Measurements from ENCODE around the gene RAD9A.

Gene RAD9A

GRCh38 chr11:67432655-67433349, 41.0 kb downstream of the RAD9A start:
- ChIA-PET POLR2A (interaction anchor here (0.7 to 1.3 kb wide), 2 partner anchors 10 to 43 kb away, joined by 3 to 6 read pairs; partner anchors contain the start of gene CORO1B), CTCF (interaction anchor here (0.6 kb wide), 1 partner anchor 80 kb away, joined by 3 read pairs; no protein-coding TSS in a partner anchor)
- H3K4me1 ChIP-seq (ENCODE audit: control insufficient read depth, insufficient read depth, low read length) = peaks cover 5% of the 10 kb centered on the region; the same call in 1 of the 2 replicates
- H3K36me3 ChIP-seq (ENCODE audit: control insufficient read depth in 2 of 2, insufficient read depth in 1 of 2, low read length in 2 of 2) = peaks cover 5 to 74% of the 10 kb centered on the region in 2 experiments; a peak in 2 of 3 replicates
- TF ChIP-seq OVOL3 (tag by site-specific recombination; IDR thresholded peaks at IDR 0.05) (no peak), ZNF596 (tag by site-specific recombination; IDR thresholded peaks at IDR 0.05) (no peak)
- no peak overlapping the region for H3K4me3 ChIP-seq (ENCODE audit: low read depth, low read length)
- no peaks in the 10 kb centered on the region for H3K9me3 ChIP-seq (ENCODE audit: control insufficient read depth, insufficient read depth, low read depth, low read length)
- H3K27ac ChIP-seq (ENCODE audit: extremely low read depth, low read depth, low read length) = no peak overlapping the region

DNA sequence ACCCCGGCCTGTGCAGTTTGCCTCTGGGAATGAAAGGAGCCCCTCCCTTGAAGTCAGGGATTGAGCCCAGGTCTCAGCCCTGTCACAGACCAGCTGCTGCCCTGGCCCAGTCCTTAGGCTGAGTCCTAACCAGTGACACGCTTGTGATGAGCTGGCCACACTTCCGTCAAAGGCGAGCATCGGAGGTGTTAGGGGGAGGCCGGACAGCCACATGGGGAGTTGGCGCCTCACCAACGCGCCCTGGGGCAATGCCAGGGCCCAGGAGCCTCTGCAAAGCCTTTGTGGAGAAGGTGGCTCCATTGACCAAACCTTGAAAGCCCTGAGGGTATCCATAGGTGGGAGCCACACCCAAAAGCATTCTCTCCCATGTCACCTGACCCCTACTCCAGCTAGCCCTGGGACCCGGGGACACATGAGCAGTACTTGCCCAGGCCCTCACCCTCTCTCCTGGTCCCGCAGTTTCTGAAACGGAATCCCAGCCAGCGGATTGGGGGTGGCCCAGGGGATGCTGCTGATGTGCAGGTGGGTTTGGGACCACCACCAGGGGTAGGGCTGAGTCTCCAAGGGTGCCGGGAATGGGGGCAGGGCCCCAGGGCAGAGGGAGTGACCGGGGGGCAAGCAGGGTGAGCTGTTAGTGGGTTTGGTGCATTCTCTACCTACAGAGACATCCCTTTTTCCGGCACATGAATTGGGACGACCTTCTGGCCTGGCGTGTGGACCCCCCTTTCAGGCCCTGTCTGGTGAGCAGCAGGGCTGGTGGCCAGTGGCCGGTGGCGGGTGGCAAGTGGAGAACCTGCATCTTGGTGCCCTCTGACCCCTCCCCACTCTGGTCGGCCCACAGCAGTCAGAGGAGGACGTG, 42.0 kb downstream of the RAD9A start:
- Histone ChIP-seq H3K4me3 (ENCODE audit: low read depth, low read length) (no peak overlapping the region), H3K36me3 (ENCODE audit: control insufficient read depth in 2 of 2, insufficient read depth in 1 of 2, low read length in 2 of 2) (peaks cover 5 to 84% of the 10 kb centered on the region in 2 experiments; a peak in 2 of 3 replicates), H3K4me1 (ENCODE audit: control insufficient read depth, insufficient read depth, low read length) (peaks cover 5% of the 10 kb centered on the region; the same call in 1 of the 2 replicates), H3K27ac (ENCODE audit: extremely low read depth, low read depth, low read length) (no peak overlapping the region), H3K9me3 (ENCODE audit: control insufficient read depth, insufficient read depth, low read depth, low read length) (no peaks in the 10 kb centered on the region)
- CTCF ChIA-PET = interaction anchor here (0.6 kb wide), 1 partner anchor 81 kb away, joined by 3 read pairs; no protein-coding TSS in a partner anchor
- TF ChIP-seq KLF9 (tag by site-specific recombination; IDR thresholded peaks at IDR 0.05; ENCODE audit: low read depth) = no peak
- no peak for TF ChIP-seq ZBTB20 (tag by site-specific recombination; IDR thresholded peaks at IDR 0.05)
- no peak for TF ChIP-seq ZNF792 (tag by site-specific recombination; IDR thresholded peaks at IDR 0.05)
- no peak for TF ChIP-seq ZBTB1 (tag by site-specific recombination; IDR thresholded peaks at IDR 0.05)
- no peak for TF ChIP-seq ZNF501 (tag by site-specific recombination; IDR thresholded peaks at IDR 0.05)
- TF ChIP-seq KLF17 (tag by site-specific recombination; IDR thresholded peaks at IDR 0.05) = no peak
- TF ChIP-seq ZNF324 (tag by site-specific recombination; IDR thresholded peaks at IDR 0.05) = no peak
- no peak for TF ChIP-seq GLIS2 (tag by site-specific recombination; IDR thresholded peaks at IDR 0.05)
- TF ChIP-seq ZNF404 (tag by site-specific recombination; IDR thresholded peaks at IDR 0.05) = no peak
- POLR2A ChIA-PET = interaction anchor here (0.7 kb wide), 2 partner anchors 10 to 13 kb away, joined by 3 to 6 read pairs; partner anchors contain the start of gene CORO1B

GRCh38 chr11:67434395-67434881, 42.7 kb downstream of the RAD9A start:
- CTCF ChIA-PET = interaction anchor here (1.6 kb wide), 1 partner anchor 33 kb away, joined by 5 read pairs; the partner anchor contains the start of gene PPP1CA
- Histone ChIP-seq H3K36me3 (ENCODE audit: control insufficient read depth in 2 of 2, insufficient read depth in 1 of 2, low read length in 2 of 2) (peaks cover 5 to 86% of the 10 kb centered on the region in 2 experiments; a peak in 2 of 3 replicates), H3K4me3 (ENCODE audit: low read depth, low read length) (no peak overlapping the region), H3K9me3 (ENCODE audit: control insufficient read depth, insufficient read depth, low read depth, low read length) (no peaks in the 10 kb centered on the region), H3K27ac (ENCODE audit: extremely low read depth, low read depth, low read length) (no peak overlapping the region), H3K4me1 (ENCODE audit: control insufficient read depth, insufficient read depth, low read length) (0 out of 2 replicates have a peak, but pooled peaks cover 1% of the 10 kb centered on the region)
- POLR2A ChIA-PET = interaction anchor here (0.7 kb wide), 1 partner anchor 14 kb away, joined by 3 read pairs; no protein-coding TSS in a partner anchor
- TF ChIP-seq ZBTB21 (tag by site-specific recombination; IDR thresholded peaks at IDR 0.05) (no peak), ZNF211 (tag by site-specific recombination; IDR thresholded peaks at IDR 0.05; ENCODE audit: low read depth) (no peak), ZBTB44 (tag by site-specific recombination; IDR thresholded peaks at IDR 0.05) (no peak), ZNF571 (tag by site-specific recombination; IDR thresholded peaks at IDR 0.05) (no peak)
- TF ChIP-seq, protein P1, sequence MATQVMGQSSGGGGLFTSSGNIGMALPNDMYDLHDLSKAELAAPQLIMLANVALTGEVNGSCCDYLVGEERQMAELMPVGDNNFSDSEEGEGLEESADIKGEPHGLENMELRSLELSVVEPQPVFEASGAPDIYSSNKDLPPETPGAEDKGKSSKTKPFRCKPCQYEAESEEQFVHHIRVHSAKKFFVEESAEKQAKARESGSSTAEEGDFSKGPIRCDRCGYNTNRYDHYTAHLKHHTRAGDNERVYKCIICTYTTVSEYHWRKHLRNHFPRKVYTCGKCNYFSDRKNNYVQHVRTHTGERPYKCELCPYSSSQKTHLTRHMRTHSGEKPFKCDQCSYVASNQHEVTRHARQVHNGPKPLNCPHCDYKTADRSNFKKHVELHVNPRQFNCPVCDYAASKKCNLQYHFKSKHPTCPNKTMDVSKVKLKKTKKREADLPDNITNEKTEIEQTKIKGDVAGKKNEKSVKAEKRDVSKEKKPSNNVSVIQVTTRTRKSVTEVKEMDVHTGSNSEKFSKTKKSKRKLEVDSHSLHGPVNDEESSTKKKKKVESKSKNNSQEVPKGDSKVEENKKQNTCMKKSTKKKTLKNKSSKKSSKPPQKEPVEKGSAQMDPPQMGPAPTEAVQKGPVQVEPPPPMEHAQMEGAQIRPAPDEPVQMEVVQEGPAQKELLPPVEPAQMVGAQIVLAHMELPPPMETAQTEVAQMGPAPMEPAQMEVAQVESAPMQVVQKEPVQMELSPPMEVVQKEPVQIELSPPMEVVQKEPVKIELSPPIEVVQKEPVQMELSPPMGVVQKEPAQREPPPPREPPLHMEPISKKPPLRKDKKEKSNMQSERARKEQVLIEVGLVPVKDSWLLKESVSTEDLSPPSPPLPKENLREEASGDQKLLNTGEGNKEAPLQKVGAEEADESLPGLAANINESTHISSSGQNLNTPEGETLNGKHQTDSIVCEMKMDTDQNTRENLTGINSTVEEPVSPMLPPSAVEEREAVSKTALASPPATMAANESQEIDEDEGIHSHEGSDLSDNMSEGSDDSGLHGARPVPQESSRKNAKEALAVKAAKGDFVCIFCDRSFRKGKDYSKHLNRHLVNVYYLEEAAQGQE (tag by site-specific recombination; IDR thresholded peaks at IDR 0.05) = no peak
- TF ChIP-seq, protein P2, sequence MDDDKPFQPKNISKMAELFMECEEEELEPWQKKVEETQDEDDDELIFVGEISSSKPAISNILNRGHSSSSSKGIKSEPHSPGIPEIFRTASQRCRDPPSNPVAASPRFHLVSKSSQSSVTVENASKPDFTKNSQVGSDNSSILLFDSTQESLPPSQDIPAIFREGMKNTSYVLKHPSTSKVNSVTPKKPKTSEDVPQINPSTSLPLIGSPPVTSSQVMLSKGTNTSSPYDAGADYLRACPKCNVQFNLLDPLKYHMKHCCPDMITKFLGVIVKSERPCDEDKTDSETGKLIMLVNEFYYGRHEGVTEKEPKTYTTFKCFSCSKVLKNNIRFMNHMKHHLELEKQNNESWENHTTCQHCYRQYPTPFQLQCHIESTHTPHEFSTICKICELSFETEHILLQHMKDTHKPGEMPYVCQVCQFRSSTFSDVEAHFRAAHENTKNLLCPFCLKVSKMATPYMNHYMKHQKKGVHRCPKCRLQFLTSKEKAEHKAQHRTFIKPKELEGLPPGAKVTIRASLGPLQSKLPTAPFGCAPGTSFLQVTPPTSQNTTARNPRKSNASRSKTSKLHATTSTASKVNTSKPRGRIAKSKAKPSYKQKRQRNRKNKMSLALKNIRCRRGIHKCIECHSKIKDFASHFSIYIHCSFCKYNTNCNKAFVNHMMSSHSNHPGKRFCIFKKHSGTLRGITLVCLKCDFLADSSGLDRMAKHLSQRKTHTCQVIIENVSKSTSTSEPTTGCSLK (tag by site-specific recombination; IDR thresholded peaks at IDR 0.05) = no peak
- TF ChIP-seq, protein P3, sequence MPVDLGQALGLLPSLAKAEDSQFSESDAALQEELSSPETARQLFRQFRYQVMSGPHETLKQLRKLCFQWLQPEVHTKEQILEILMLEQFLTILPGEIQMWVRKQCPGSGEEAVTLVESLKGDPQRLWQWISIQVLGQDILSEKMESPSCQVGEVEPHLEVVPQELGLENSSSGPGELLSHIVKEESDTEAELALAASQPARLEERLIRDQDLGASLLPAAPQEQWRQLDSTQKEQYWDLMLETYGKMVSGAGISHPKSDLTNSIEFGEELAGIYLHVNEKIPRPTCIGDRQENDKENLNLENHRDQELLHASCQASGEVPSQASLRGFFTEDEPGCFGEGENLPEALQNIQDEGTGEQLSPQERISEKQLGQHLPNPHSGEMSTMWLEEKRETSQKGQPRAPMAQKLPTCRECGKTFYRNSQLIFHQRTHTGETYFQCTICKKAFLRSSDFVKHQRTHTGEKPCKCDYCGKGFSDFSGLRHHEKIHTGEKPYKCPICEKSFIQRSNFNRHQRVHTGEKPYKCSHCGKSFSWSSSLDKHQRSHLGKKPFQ (tag by site-specific recombination; IDR thresholded peaks at IDR 0.05) = no peak

Measured in HEK293 (cell line).